CD14-positive monocyte (primary cell): ENCODE results near the gene C3orf80. TPM values are rescaled to one million over a fixed set of nuclear protein-coding genes. Genes with fewer than 3 reads are reported as not detected.
"Not testable (repeated sequence)": the region's sequence is repeated elsewhere in the genome, so short reads cannot be mapped to it uniquely, and the experiment has no call there.

Source experiments
- DNase-seq, 3 donors: peaks; one replicate each; pipeline ENCODE4 v3.0.0-alpha.2; 2011 to 2022
- H2AFZ ChIP-seq: 2 replicates; pipeline ENCODE4 v1.6.0; 2012; ENCODE audit warnings: mild to moderate bottlenecking, low read depth, low read length, inconsistent platforms; ENCODE audit not compliant: insufficient read depth, poor library complexity, severe bottlenecking
- H3K27ac ChIP-seq, 2 donors: 1 replicate in 1 of 2; 2 replicates in 1 of 2; pipeline ENCODE4 v1.5.1; 2012 to 2013; ENCODE audit warnings: low read length in 2 of 2, control low read depth in 1 of 2, inconsistent platforms in 1 of 2, low read depth in 1 of 2, mild to moderate bottlenecking in 1 of 2
- H3K27me3 ChIP-seq, 2 donors: one replicate each; pipeline versions ENCODE4 v1.6.0 to v1.6.1; 2011 to 2013; ENCODE audit warnings: low read length in 2 of 2; ENCODE audit not compliant: control insufficient read depth in 2 of 2, insufficient read depth in 2 of 2
- H3K36me3 ChIP-seq, 2 donors: replicated peaks in 1 of 2; 1 replicate in 1 of 2; 2 replicates in 1 of 2; pipeline versions ENCODE4 v1.5.1 to v1.6.1; 2012 to 2013; ENCODE audit warnings: low read length in 2 of 2, control low read depth in 1 of 2, inconsistent platforms in 1 of 2, mild to moderate bottlenecking in 1 of 2; ENCODE audit not compliant: insufficient read depth in 2 of 2, control insufficient read depth in 1 of 2
- H3K4me1 ChIP-seq, 2 donors: 1 replicate in 1 of 2; 2 replicates in 1 of 2; pipeline versions ENCODE4 v1.5.1 to v1.6.1; 2012 to 2013; ENCODE audit warnings: low read length in 2 of 2, control low read depth in 1 of 2, inconsistent platforms in 1 of 2, mild to moderate bottlenecking in 1 of 2, moderate library complexity in 1 of 2; ENCODE audit not compliant: insufficient read depth in 2 of 2, control insufficient read depth in 1 of 2
- H3K4me2 ChIP-seq: replicated peaks from 2 replicates; pipeline ENCODE3; 2012; ENCODE audit warnings: low read length, moderate library complexity, mild to moderate bottlenecking; ENCODE audit not compliant: poor library complexity, severe bottlenecking; ENCODE audit errors: extremely low read depth
- H3K4me3 ChIP-seq, 3 experiments: fragments of 200-600 bp in 1 of 3; sonication (generic) in 1 of 3; replicated peaks in 1 of 3; 1 replicate in 2 of 3; 2 replicates in 1 of 3; pipeline ENCODE4 v1.5.1; 2011 to 2013; ENCODE audit warnings: low read length in 3 of 3, mild to moderate bottlenecking in 3 of 3, control low read depth in 2 of 3, low read depth in 2 of 3, inconsistent platforms in 1 of 3, moderate library complexity in 1 of 3
- H3K79me2 ChIP-seq: 2 replicates; pipeline ENCODE4 v1.6.0; 2012; ENCODE audit warnings: mild to moderate bottlenecking, control low read depth, inconsistent platforms, low read length, moderate library complexity; ENCODE audit not compliant: insufficient read depth
- H3K9ac ChIP-seq: 2 replicates; pipeline ENCODE4 v1.6.0; 2017; ENCODE audit warnings: low read length, mild to moderate bottlenecking; ENCODE audit not compliant: insufficient read depth, poor library complexity, severe bottlenecking
- H3K9me3 ChIP-seq, 2 donors: replicated peaks in 1 of 2; 1 replicate in 1 of 2; 2 replicates in 1 of 2; pipeline versions ENCODE4 v1.5.1 to v1.6.1; 2012 to 2013; ENCODE audit warnings: low read length in 2 of 2, control low read depth in 1 of 2; ENCODE audit not compliant: control insufficient read depth in 1 of 2, insufficient read depth in 1 of 2
- H4K20me1 ChIP-seq: 2 replicates; pipeline ENCODE4 v1.6.0; 2012; ENCODE audit warnings: mild to moderate bottlenecking, low read length, control low read depth, moderate library complexity; ENCODE audit not compliant: insufficient read depth
- H3K27ac Mint-ChIP-seq, 7 donors: one replicate each; pipeline ENCODE4 v1.8.0; 2020; ENCODE audit warnings: mild to moderate bottlenecking in 7 of 7, mixed read lengths in 7 of 7, moderate library complexity in 6 of 7, inconsistent platforms in 2 of 7
- H3K27me3 Mint-ChIP-seq, 3 donors: one replicate each; pipeline ENCODE4 v1.8.0; 2021 to 2022; ENCODE audit warnings: low read depth in 3 of 3, mild to moderate bottlenecking in 3 of 3, mixed read lengths in 3 of 3, moderate library complexity in 3 of 3, inconsistent platforms in 1 of 3
- H3K36me3 Mint-ChIP-seq, 2 donors: one replicate each; pipeline ENCODE4 v1.8.0; 2020; ENCODE audit warnings: mixed read lengths in 2 of 2, inconsistent platforms in 1 of 2, mild to moderate bottlenecking in 1 of 2
- H3K4me1 Mint-ChIP-seq: one replicate; pipeline ENCODE4 v1.8.0; 2020; ENCODE audit warnings: mild to moderate bottlenecking, mixed read lengths
- H3K4me3 Mint-ChIP-seq, 2 donors: one replicate each; pipeline ENCODE4 v1.8.0; 2020; ENCODE audit warnings: mild to moderate bottlenecking in 2 of 2, mixed read lengths in 2 of 2, moderate library complexity in 1 of 2
- H3K9me3 Mint-ChIP-seq, 7 donors: one replicate each; pipeline ENCODE4 v1.8.0; 2020 to 2022; ENCODE audit warnings: mixed read lengths in 7 of 7, mild to moderate bottlenecking in 6 of 7, moderate library complexity in 6 of 7, inconsistent platforms in 2 of 7
- CTCF ChIP-seq: fragments of 200-600 bp; IDR thresholded peaks from one replicate; pipeline ENCODE4 v1.8.0; 2022; ENCODE audit warnings: antibody characterized with exemption, mild to moderate bottlenecking
- WGBS: methylation state at CpG from one replicate; pipeline ENCODE4 v1.1.5; 2013; ENCODE audit warnings: missing lambda C conversion rate; ENCODE audit not compliant: insufficient coverage; 5-methylcytosine and 5-hydroxymethylcytosine counted together
- intact Hi-C, 2 donors: fragments of 100-400 bp; cut with micrococcal nuclease; formaldehyde crosslinking; loops; one replicate each; pipeline versions ENCODE4 v1.15.0 to v1.15.1; 2023
- polyA minus RNA-seq: library from RNA; depleted of rRNA, polyadenylated mRNA; stranded (reverse); fragments of >200 nt; gene quantifications from 2 replicates; pipeline ENCODE4 v1.2.3, GENCODE V29; 2012
- polyA plus RNA-seq, 3 donors: library from polyadenylated mRNA; depleted of rRNA in 1 of 3; unstranded in 2 of 3; stranded (reverse) in 1 of 3; fragments of 300-500 nt in 2 of 3; fragments of >200 nt in 1 of 3; fragmentation: Illumina TruSeq in 2 of 3; gene quantifications; 1 replicate in 2 of 3; 2 replicates in 1 of 3; pipeline ENCODE4 v1.2.3, GENCODE V29; 2012 to 2021
- total RNA-seq, 12 experiments: library from RNA in 1 of 12; stranded (reverse) in 1 of 12; fragments of 120-200 nt in 1 of 12; gene quantifications; one replicate each; pipeline ENCODE4 v1.2.4 and lab custom pipeline; 2013 to 2026; ENCODE audit warnings: mixed read lengths in 6 of 12, inconsistent platforms in 1 of 12

Gene C3orf80
- total RNA-seq (2013) = not detected
- polyA plus RNA-seq (under 1 TPM in 1 of 3 donors, not detected in 2; 0.03 TPM), polyA minus RNA-seq (not detected in 2 replicates), total RNA-seq (lab: John Stamatoyannopoulos, UW) (0 to 0.90 (median 0.12) reads per million in 11 experiments)

GRCh38 chr3:160225176-160226025 lies at the start of gene C3orf80:
Gene C3orf80 (plus strand): TSS chr3:160225422. CDS start chr3:160225636, 214 bp downstream.
- no peaks in the 10 kb centered on the region for H4K20me1 ChIP-seq
- H3K9ac ChIP-seq = peak within 1 kb of the TSS; percentile 34
- H3K27ac Mint-ChIP-seq = peak within 1 kb of the TSS in 1 of 7 donors; percentile 15
- peaks cover 32 to 46% (median 34%) of the 10 kb centered on the region in 3 donors for H3K27me3 Mint-ChIP-seq
- H3K9me3 Mint-ChIP-seq = peaks cover 0 to 15% (median 12%) of the 10 kb centered on the region in 7 donors
- peak within 1 kb of the TSS; percentile 77 for H2AFZ ChIP-seq
- peaks cover 22 to 31% of the 10 kb centered on the region in 2 donors for H3K4me1 ChIP-seq
- no peak within 1 kb of the TSS for H3K27ac ChIP-seq
- WGBS = under 1% methylated on average over 104 of the region's 104 CpGs
- peaks cover 30 to 48% of the 10 kb centered on the region in 2 donors for H3K27me3 ChIP-seq
- H3K9me3 ChIP-seq = peaks cover 0 to 5% of the 10 kb centered on the region in 2 donors
- TF ChIP-seq CTCF = peak; percentile 27
- peak within 1 kb of the TSS; percentile 82 for H3K4me2 ChIP-seq
- no peaks in the 10 kb centered on the region for H3K79me2 ChIP-seq
- peak; percentile 25 to 42 (median 33) for DNase-seq
- peaks cover 25% of the 10 kb centered on the region for H3K4me1 Mint-ChIP-seq
- intact Hi-C loops = loop anchor here in 1 of 2 donors (10.0 kb wide), 1 partner anchor 189 kb away; no protein-coding TSS in a partner anchor
- H3K4me3 ChIP-seq = peak within 1 kb of the TSS; percentile 22 to 74 (median 50)
- H3K4me3 Mint-ChIP-seq = peak within 1 kb of the TSS; percentile 84 to 96
- no peaks in the 10 kb centered on the region for H3K36me3 ChIP-seq
- peaks cover 9 to 12% of the 10 kb centered on the region in 2 donors for H3K36me3 Mint-ChIP-seq

GRCh38 chr3:160176923-160177322 lies 48.3 kb upstream of the C3orf80 start:
- Histone ChIP-seq H3K36me3 (no peaks in the 10 kb centered on the region), H3K9me3 (no peaks in the 10 kb centered on the region), H3K9ac (no peak overlapping the region), H3K79me2 (no peaks in the 10 kb centered on the region), H3K27me3 (no peaks in the 10 kb centered on the region), H3K4me1 (peaks cover 5 to 10% of the 10 kb centered on the region in 2 donors), H4K20me1 (no peaks in the 10 kb centered on the region), H3K4me2 (no peak overlapping the region), H3K27ac (no peak overlapping the region), H3K4me3 (no peak overlapping the region), H2AFZ (no peak overlapping the region)
- no peak overlapping the region for H3K4me3 Mint-ChIP-seq
- peaks cover 0 to 2% (median 0%) of the 10 kb centered on the region in 3 donors for H3K27me3 Mint-ChIP-seq
- TF ChIP-seq CTCF = no peak
- intact Hi-C loops = no loop called here
- H3K9me3 Mint-ChIP-seq = peaks cover 2 to 10% (median 6%) of the 10 kb centered on the region in 7 donors
- DNase-seq = no peak
- H3K27ac Mint-ChIP-seq = no peak overlapping the region
- peaks cover 11% of the 10 kb centered on the region for H3K4me1 Mint-ChIP-seq
- H3K36me3 Mint-ChIP-seq = no peaks in the 10 kb centered on the region

GRCh38 chr3:160178661-160179060 lies 46.6 kb upstream of the C3orf80 start:
- H3K27me3 Mint-ChIP-seq, H3K9ac ChIP-seq, DNase-seq, H4K20me1 ChIP-seq, H3K4me3 ChIP-seq, H2AFZ ChIP-seq, intact Hi-C loops, H3K9me3 Mint-ChIP-seq, H3K27ac Mint-ChIP-seq, H3K36me3 ChIP-seq, H3K4me2 ChIP-seq, H3K36me3 Mint-ChIP-seq, H3K9me3 ChIP-seq, H3K27ac ChIP-seq, H3K27me3 ChIP-seq, H3K79me2 ChIP-seq, H3K4me3 Mint-ChIP-seq: not testable (repeated sequence)
- peaks cover 5 to 10% of the 10 kb centered on the region in 2 donors for H3K4me1 ChIP-seq
- WGBS = no CpG with 5 or more reads among the region's 35 CpGs
- peaks cover 14% of the 10 kb centered on the region for H3K4me1 Mint-ChIP-seq
